Stimulated activated CD4-positive, alpha-beta T cell treated with anti-CD3 and anti-CD28 coated beads, Interleukin-1b, Interleukin-23, amount 100 ng/mL, for 48 hours (primary cell): ENCODE data around the gene GEMIN8.

Experiments
- DNase-seq: peaks from one replicate; pipeline ENCODE4 v3.0.0-alpha.2; 2020

The GEMIN8 gene

DNA sequence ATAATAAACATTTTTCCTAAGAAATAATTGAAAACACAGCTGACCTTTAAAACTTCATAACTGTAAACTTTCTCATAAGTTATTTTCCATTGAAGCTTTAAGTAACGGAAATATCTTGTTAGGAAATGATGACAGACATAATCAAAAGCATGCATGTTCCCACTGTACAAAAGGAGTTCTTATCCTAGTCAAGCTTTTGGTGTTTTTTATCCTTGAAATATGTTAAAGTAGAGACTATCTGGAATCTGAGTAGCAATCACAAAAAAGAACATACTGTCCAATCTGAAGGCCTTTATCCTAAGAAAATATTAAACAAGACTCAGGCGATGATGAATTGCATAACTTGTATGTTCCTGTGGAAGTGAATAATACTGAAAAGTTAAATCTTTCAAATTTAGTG lies 14.4 kb downstream of the GEMIN8 start:
- DNase-seq = no peak

GRCh38 chrX:14014526-14014925 lies 15.2 kb downstream of the GEMIN8 start:
- no peak for DNase-seq

DNA sequence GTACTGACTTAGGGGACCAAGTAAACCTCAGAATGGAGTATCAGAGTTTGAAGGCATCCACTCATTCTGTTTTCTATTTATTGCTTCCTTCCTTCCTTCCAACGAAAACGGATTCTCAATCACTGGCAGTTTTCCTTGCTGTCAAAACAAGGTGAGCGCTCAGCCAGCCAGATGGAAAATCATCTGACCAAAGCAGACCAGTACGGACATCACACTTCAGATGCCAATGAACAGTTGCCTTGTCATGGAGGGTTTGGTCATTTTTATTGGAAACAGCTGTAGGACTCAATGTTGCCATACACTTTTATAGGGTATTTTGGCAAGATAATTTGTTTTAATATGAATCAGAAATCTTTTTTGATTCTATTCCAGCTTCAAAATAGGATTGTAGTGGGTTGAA lies 16.6 kb downstream of the GEMIN8 start:
- no peak for DNase-seq

GRCh38 chrX:14010566-14010965 lies 19.1 kb downstream of the GEMIN8 start:
- DNase-seq = no peak

GRCh38 chrX:14006540-14006939 lies 23.2 kb downstream of the GEMIN8 start:
- no peak for DNase-seq

DNA sequence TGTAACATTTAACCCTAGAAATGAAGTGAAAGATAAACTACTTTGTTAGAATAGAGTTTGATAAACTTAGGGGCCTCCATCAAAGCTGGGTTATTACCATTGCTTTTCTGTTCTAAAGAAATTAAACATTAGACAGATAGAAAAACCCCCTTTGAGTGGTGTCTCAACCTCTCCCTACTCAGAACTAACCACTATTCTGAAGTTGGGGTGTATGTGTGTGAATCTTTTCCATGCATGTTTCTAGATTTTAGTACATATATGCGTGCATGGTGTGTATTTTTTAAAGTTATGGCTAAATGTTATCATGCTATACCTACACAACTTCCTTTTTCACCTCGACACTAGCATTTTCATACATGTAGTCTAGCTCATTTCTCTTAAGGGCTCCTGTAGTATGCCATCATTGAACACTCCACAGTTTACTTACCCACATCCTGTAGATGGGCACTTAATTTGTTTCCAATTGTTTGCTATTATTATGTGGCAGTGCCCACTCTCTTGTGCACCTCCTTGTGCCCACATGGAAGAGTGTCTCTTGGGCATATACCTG lies 25.7 kb downstream of the GEMIN8 start:
- DNase-seq = no peak

DNA sequence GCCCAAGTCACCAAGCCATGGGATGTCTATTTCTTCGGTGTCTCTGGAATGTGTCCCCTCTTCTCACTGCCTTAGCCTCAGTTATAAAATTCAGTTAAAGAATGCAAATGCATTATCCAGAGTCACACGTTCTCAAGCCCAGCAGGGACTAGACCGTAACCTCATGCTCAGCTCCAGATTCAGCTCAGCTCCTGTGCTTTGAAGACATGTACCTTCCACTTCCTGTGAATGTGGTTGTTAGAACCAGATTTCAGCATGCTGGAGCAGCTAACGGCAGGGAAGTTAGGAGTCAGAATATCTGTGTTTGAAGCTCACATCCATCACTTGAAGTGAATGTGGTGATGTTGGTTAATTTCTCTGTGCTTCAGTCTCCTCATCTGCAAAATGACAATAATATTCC lies 26.7 kb downstream of the GEMIN8 start:
- no peak for DNase-seq

DNA sequence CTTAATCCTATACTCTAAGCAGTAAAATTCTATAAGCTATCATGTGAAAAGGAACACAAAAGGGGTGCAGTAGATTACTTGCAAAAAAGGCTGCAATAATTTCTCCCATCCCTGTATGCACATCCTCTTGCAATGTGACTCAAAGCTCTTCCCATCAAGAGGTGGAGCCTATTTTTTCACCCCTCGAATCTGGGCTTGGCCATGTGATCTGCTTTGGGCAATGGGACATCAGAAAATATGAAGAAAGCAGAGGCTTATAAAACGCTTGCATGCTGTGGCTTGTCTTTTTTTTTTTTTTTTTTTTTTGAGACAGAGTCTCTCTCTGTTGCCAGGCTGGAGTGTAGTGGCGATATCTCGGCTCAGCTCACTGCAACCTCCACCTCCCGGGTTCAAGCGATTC lies 33.0 kb downstream of the GEMIN8 start:
- DNase-seq = no peak

- no peak for DNase-seq
Measured at GRCh38 chrX:13994536-13995080, 35.1 kb downstream of the GEMIN8 start.

DNA sequence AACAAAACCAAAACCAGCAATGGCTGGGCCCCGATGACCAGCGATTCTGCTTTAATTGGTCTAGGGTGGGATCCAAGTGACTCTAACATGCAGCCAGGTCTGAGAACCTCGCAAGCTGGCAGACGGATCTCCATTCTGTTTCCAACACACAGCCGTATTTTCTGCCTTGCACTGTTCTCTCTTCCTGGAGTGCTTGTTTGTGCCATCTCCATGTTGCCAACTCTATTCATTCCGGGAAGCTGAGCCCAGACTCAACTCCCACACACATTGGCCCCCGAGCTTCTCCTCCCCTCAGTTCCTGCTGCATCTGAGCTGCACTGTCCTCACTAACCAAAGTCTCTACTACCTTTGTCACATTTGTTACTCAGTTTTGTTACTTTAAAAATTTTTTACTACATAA lies 35.6 kb downstream of the GEMIN8 start:
- no peak for DNase-seq

DNA sequence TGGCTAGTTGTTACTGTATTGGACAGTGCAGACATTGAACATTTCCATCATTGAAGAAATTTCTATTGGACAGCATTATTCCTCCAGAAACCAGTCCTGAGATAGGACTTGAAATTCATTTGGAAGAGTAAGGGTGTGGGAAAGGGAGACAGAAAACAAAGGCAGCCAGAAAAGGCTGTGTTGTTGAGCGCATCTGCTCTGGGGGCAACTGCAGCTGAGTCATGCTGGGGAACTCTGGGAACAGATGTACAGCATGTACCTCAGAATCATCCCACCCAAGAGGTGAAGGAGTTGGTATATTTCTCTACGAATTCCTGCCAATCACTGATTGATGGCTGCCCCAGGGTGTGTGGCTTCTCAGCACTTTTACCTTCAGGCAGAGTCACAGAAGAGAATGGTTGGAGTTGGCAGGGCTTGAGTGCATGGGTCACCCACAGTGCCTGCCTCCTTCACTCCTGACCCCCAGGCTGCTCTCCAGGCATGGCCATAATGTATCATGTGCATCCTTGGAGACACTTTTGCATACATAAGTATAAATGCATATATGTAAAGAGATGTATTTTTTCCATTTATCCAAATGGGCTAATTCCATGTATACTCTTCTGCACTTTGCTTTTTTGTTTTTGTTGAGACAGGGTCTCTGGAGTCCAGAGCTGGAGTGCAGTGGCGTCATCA lies 39.4 kb downstream of the GEMIN8 start:
- DNase-seq = no peak

DNA sequence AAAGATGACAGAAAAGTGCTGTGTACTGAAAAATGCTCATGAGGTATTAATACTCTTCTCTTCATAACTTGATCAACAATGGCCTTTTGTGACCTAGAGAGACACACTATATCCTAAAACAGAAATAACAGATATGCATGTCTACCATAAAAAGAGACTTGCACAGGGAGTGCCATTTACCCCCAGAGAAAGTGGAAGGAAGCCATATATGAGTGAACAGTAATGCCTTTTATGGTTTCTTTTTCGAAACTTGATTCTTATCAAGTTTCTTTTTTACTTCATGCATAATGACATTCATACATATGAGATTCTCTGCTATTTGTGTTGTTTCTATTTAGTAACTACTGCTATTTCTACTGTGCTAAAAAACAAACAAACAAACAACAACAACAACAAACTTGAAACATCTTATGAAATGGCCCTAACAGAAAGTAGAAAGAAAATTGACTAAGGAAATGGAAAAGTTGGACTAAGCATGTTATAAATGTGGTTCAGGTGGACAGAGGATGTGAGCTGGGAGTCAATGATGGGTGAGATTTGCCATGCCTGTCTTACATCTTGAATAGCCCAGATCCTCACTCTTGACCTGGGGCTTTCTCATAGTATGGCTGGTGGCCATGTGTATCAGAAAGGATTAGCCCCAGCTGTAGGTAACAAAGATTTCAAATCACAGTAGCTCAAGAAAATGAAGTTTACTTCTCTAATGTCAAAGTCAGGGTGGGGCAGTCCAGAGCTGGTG lies 43.8 kb downstream of the GEMIN8 start:
- no peak for DNase-seq

DNA sequence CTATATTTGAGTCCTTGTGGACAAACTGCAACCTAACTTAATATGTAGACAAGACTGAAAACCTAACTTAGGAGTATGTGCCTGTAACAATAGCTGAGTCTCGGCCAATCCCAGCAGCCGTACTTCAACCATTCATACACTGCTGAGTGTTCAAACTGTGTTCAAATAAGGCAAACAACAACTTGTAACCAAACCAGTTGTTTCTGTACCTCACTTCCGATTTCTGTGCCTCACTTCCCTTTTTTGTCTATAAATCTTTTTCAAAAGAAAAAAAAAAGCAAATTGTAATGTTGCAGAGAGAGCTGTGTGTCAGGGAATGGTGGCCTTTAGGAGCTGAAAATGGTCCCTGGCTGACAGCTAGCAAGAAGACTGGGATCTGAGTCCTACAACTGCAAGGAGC lies 46.0 kb downstream of the GEMIN8 start:
- DNase-seq = no peak

DNA sequence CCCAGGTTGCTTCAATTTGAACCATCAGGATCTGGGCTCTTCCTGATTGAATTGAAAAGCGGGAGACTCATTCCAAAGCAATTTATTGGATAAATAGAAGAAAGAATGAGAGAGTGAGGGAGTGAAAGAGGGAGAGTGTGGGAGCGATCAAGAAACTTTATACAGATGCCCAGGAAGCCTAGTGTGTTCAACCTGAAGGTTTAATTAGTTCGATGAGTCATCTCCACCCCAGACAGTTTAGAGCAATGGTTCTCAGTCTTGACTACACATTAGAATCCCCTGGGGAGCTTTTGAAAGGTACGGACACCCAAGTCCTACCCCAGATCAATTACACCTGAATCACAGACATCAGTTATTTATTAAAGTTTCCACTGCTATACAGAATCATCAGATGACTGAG lies 61.5 kb downstream of the GEMIN8 start:
- DNase-seq = no peak

GRCh38 chrX:13967636-13968035 lies 62.1 kb downstream of the GEMIN8 start:
- no peak for DNase-seq

GRCh38 chrX:13966793-13967125 lies 62.9 kb downstream of the GEMIN8 start:
- DNase-seq = no peak

DNA sequence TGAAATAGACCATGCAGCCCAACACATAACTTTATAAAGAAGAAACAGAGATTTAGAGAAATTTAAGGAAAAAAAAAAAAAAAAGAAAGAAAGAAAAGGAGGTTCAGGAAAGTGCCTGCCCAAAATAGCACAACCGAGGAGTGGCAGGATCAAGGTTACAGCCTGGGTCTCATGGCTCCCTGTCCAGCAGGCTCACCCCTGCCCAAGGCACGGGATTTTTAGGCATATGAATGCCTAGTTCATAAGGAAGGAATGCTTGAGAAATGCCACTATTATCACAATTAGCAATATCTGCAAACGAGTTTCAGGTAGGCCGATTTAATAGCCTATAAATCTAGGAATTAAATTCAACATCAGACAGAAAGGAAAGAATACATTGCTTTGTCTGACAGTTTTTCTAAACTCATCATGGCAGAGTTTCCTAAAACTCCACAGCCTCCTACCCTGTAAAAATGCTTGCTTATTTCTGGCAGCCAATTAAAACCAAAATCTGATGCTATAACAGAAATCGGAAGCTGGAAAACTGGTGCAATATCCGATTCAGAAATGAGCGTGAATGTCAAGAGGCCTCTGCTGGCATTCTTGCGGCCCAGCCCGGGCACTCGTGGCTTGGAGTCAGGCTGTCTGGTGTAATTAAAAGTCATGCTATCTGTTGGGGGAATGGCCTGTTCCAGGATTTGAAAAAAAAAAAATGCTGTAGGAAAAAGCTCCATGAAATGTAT lies 63.5 kb downstream of the GEMIN8 start:
- no peak for DNase-seq

- DNase-seq = no peak
Measured at GRCh38 chrX:13965531-13965930, 64.2 kb downstream of the GEMIN8 start.

DNA sequence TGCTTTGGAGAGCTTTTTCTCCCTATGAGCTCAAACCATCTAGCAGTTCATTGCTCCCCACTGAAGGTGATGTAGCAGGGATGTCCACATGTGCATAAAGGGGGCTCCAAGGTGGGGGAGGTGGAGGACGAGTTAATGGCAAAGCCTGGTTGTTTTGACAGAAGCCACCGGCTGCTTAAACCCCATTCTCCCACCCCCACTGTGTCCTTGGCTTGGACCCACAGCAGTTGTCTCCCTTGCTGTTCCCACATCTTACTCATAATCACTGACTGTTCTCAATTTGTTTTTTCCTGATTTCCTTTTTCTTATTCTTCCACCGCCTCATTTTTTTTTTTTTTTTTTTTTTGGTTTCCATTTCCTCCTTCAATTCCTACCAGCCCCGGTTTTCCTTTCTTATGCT lies 72.7 kb downstream of the GEMIN8 start:
- no peak for DNase-seq
